Inflammatory macrophage (primary cell): ENCODE measurements around the gene MRFAP1.

Source experiments
- DNase-seq, 2 donors: peaks; one replicate each; pipeline ENCODE4 v3.0.0-alpha.2; 2020 to 2022
- total RNA-seq, 18 experiments: gene quantifications; one replicate each; lab custom pipeline; 2026; ENCODE audit warnings: mixed read lengths in 6 of 18, inconsistent platforms in 2 of 18; lab: John Stamatoyannopoulos, UW

MRFAP1 gene
- 44.3 to 125 (median 98.6) reads per million in 18 experiments for total RNA-seq

DNA sequence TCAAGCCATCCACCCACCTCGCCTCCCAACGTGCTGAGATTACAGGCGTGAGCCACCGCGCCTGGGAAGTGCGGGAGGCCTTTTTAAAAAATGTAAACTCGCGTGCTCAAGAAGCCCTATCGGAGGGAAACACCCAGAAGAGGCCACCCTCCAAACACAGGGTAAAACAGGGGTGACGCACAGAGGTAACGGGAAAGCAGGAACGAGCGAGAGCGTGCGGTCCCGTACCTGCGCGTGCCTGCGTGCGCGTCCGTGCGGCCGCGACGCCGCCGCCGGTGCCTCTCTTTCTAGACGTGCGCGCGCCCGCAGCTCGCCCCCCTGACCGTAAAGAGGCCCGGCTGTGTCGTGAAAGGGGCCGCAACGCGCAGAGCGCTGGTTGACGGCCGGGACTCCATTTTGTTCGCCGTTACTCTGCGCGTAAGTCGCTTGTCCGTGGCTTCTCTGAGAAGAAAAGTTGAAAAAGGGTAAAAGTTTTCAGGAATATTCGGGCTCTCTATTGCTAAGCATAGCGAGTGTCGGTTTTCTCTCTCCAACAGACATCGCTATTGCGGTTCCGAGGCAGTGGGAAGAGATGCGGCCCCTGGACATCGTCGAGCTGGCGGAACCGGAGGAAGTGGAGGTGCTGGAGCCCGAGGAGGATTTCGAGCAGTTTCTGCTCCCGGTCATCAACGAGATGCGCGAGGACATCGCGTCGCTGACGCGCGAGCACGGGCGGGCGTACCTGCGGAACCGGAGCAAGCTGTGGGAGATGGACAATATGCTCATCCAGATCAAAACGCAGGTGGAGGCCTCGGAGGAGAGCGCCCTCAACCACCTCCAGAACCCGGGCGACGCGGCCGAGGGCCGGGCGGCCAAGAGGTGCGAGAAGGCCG is at the start of gene MRFAP1:
MRFAP1 (plus strand) TSS at position 394 of the 872 bp plus-strand sequence; CDS start at position 572, 178 bp downstream.
- peak; percentile 93 to 95 for DNase-seq

DNA sequence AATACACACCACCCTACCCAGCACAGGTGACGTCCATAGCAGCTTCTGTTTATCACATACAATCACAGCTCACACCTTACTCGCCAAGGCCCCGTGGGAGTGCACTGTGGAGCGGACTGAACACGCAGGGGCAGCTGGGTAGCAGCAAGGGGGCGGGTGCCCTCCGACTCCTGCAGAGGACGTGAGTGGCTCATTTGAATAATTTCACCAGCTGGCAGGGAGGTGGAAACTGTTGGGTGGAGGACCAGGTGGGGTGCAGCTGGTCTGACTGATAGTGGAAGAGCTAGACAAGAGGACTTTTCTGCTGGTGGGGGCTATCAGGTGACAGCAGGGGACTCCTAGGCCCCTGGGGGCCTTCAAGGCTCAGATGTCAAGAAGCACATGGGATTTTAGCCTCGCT is 49.2 kb upstream of the MRFAP1 start:
- no peak for DNase-seq

DNA sequence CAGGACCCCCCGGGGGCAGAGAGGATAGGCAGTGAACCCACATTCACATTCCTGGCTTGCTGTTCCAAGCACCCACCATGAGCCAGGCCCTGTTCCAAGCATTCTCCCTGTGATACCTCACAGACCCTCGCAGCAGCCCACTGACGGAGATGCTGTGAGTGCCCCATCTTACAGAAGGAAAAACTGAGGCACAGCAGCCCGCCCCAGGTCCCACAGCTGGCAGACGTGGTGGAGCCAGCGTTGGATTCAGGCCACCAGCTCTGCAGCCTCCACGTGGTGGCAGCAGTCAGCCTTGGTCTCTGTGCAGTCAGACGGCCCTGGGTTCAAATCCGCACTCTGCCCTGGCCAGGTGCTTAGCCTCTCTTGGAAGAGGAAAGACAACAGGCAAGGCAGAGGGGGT is 48.7 kb upstream of the MRFAP1 start:
- no peak for DNase-seq

DNA sequence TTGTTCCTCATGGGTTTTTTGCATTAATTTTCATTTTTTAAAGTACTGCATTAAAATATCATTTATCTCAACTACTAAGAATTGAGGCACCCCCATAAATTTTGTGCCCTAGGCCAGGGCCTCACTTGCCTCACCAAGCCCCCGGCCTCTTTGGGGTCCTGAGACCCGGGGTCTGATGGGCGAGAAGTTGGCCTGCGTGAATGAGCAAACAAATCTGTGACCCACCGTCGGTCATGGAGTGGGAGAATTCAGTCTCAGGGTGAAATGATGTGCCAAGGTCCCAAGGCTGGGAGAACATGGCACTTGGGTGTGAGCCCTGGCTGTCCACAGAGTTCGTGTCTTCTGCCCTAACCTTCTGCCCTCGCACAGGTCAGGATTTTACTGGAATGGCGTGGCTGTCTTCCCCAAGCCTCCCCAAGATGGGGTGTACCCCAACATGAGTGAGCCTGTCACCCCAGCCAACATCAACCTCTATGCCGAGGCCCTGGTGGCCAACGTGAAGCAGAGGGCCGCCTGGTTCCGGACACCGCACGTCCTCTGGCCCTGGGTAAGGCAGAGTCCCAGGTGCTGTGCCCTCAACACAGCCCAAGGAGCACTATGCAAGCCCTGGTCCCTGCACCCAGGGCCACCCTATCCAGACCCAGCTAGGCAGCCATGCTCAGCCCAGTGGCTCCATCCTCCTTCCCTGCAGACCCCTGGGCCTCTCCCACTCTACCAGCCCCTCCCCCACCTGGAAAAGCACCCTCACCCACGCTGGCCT is 47.5 kb upstream of the MRFAP1 start:
- no peak for DNase-seq

DNA sequence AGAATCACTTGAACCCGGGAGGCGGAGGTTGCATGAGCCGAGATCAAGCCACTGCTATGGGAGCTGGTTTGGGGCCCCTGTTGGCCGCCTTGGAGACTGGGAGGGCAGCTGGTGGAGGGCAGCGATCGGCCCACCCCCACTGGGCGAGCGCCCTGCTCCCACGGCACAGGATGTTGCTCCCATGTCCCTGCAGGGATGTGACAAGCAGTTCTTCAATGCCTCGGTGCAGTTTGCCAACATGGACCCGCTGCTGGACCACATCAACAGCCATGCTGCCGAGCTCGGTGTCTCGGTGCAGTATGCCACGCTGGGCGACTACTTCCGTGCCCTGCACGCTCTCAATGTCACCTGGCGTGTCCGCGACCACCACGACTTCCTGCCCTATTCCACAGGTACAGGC is 46.1 kb upstream of the MRFAP1 start:
- no peak for DNase-seq

DNA sequence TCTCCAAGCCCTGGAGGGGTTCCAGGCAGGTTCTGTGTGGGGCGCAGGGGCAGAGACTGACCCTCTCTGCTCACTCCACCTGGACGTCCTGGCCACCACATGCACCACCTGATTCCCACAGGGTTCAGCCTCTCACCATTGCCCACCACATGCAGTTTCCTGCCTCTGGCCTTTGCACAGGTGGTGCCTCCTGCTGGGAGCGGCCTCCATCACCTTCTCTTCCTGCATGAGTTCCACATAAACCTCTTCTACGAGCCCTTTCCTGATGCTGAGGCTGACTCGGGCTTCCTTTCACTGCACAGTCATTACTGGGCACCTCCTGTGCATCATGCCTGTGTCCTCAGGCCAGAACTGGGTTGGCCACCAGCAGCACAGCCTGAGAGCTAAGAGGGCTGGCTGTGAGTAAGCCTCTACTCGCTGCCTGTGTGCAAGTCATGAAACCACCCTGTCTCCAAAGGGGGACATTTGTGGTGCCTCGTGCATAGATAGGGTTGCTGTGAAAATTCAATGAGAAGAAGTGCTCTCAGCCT is 45.6 kb upstream of the MRFAP1 start:
- DNase-seq = no peak

DNA sequence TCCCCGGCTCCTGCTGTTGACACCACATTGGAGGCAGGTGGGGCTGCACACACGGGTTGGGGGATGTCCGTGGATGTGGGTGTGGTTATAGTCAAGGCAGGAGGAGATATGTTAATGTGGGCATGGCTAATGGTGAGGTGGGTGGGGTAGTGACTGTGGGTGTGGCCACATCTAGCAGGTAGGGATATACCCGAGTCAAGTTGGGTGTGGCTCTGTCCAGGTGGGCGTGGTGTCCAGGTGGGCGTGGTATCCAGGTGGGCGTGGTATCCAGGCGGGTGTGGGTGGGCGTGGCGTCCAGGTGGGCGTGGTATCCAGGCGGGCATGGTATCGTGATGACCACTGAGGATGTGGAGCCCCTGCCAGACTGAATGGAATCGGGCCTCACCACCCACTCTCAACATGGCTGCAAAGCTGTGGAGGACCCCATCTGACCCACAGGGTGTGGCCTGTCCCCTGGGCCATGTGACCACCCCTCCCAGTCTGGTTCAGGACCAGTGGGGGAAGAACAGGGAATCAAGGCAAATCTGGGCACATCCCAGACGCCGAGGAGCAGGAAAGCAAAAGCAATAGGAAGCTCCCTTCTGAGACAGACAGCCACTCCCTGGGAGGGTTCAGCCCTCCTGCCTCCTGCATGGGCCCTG is 44.5 kb upstream of the MRFAP1 start:
- DNase-seq = no peak

DNA sequence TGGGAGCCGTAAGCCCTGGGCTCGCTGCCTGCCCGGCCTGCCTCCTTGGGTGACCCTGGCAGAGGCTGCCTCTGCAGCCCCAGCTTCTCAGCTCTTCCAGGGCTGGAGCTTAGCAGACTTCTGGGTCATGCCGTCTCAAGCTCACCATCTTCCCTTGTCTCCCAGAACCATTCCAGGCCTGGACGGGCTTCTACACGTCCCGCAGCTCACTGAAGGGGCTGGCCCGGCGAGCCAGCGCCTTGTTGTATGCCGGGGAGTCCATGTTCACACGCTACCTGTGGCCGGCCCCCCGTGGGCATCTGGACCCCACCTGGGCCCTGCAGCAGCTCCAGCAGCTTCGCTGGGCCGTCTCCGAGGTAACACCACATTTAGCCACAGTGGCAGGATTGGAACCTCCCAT is 43.5 kb upstream of the MRFAP1 start:
- no peak for DNase-seq

DNA sequence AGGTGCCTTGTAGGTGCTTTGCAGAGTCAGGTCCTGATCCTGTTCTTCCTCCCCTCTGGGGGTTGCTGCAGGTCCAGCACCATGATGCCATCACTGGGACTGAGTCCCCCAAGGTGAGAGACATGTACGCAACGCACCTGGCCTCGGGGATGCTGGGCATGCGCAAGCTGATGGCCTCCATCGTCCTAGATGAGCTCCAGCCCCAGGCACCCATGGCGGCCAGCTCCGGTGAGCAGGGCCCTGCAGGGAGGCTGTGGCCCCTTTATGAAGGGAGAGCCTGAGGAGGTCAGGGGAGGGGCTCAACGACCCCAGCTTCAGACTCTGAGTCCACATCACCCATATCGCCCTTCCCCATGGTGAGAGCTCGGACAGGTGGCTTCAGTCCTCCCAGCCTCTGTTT is 42.4 kb upstream of the MRFAP1 start:
- no peak for DNase-seq

DNA sequence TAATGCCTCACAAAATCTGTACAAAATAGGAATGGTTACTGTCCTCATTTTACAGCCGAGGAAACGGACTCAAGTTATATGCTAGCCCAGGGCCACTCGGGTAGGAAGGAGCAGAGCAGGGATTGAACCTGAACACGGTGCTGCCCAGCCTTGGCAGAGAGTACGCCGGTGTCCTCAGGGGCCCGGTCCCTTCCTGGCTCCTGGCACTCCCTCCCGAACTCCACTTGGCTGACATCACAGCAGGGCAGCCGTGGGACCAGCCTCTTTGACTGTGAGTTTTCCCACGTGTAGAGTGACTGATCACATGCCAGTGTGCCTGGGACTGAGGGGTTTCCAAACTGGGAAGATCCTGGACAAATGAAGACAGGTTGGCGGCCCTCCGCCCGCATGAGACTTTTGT is 41.8 kb upstream of the MRFAP1 start:
- no peak for DNase-seq

DNA sequence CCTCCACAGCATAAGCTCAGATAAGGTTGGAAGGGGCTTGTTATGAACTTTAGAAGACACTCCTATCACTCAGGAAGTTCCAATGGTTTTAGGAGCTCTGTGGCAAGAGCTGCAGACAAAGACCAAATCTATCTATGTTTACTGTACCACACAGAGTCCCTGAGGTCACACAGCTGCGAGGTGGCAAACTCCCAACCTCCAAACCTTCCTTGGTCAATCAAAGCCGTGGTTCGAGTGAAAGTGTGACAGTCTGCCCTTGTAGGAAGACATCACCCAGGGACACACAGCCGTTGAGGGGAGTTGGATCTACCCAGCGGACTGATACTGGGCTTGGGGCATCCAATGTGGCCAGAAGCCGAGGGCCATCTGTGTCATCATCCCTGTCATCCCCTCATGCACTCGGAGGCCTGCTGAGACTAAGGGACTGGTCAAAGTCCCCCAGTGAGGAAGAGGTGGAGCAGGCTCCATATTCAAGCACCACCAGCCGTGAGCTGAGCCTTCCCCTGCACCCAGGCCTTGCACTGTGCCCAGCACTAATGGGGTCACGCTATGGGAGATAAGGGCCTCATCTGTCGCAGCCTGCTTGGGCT is 38.7 kb upstream of the MRFAP1 start:
- DNase-seq = no peak

DNA sequence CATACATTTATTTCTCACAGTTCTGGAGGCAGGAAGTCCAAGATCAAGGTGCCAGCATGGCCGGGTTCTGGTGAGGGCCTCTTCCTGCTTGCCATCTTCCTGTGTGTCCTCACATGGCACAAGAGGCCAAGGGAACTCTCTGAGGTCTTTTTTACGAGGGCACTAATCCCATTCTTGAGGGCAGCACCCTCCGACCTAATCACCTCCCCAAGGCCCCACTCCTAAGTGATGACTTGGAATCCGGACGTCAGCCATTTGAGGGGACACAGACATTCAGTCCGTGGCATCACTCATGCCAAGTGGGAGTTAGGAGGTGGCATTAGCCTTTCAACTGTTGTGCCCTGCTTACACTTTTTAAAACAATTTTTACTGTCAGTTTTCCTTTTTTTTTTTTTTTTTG is 38.2 kb upstream of the MRFAP1 start:
- DNase-seq = no peak

DNA sequence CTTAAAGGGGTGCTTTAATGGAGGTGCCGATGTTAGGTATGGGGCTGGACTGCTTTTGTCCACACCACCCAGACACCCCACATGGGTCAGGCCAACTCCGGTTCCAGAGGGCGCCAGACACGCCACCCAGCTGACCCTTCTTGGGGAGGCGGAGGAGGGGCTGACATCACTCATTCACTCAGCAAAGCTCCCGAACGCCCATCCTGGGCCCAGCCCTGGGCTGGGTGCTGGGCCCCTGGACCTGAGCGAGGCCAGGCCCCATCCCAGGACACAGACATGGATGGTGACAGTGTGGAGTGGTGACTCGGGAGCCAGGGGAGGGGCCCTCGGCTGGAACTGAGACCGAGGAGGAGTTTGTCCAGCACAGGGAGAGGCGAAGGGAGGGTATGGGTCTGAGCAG is 37.4 kb upstream of the MRFAP1 start:
- DNase-seq = no peak

DNA sequence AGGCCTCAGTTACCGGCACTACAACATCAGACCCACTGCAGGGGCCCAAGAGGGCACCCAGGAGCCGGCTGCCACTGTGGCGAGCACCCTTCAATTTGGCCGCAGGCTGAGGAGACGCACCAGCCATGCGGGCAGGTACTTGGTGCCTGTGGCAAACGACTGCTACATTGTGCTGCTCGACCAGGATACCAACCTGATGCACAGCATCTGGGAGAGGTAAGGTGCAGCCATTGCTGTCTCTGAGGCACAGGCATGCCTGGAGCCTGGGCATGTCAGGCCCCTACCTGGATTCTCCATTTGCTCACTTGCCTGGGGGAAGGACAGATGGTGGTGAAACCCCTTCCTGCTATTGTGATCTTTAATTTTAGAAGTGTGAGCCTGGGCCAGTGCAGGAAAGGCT is 35.4 kb upstream of the MRFAP1 start:
- no peak for DNase-seq

DNA sequence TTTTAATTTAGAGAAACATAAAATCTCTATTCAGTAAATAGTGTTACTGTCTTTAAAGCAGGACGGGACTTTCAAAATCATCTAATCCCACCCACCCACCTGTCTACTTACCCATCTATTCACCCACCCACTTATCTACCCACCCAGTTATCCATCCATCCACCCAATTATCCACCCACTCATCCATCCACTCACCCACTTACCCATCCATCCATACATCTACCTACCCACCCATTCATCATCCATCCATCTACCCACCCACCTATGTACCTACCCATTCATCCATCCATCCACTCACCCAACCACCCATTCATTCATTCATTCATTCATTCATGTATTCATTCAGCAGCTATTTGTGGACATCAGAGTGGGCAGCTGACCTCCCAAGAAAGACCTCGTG is 34.9 kb upstream of the MRFAP1 start:
- no peak for DNase-seq

DNA sequence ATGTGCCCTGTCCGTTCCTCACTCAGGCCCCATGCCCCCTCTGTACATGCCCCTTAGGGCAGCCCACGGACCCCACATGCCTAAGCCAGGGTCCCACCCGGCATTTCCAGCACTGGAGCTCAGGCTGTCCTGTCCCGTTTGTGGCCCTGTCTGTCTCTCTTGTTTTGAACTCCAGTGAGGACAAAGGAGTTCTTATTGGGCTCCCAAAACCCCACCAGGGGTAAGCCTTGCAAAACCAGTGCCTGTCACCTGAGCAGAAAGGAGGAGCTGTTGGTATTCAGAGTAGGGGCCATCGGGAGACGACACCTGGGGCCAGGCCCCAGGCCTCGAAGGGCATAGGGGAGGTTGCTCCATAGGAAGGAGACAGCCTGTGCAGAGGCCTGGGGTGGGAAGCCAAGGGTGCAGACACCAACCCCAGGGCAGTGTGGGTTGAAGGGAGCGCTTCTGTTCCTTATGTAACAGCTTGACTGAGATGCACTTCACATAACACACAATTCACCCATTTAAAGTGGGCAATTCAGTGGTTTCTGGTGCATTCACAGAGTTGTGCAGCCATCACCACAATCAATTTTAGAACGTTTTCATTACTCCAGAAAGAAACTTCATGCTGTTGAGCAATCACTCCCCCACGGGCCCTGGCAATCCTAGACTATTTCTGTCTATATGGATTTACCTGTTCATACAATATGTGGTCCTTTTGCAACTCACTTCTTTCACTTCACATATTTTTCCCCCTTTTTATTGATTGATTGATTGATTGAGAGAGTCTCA is 33.8 kb upstream of the MRFAP1 start:
- DNase-seq = no peak

DNA sequence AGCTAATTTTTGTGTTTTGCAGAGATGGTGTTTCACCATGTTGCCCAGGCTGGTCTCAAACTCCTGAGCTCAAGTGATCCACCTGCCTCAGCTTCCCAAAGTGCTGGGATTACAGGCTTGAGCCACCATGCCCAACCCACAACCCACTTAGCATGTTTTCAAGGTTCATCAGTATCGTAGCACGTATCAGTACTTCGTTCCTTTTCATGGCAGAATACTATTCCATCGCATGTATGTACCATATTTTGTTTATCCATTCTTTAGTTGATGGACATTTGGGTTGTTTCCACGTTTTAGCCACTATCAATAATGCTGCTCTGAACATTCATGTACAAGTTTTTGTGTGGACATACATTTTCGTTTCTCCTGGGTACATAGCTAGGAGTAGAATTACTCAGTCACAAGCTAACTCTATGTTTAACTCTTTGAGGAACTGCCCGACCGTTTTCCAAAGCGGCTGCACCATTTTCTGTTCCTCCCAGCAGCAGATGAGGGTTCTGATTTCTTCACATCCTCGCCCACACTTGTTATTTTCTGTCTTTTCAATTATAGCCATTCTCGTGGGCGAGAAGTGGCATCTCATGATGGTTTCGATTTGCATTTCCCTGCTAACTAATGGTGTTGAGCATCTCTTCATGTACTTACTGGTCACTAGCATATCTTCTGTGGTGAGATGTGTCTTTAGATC is 33.0 kb upstream of the MRFAP1 start:
- peak; percentile 55 to 75 for DNase-seq

DNA sequence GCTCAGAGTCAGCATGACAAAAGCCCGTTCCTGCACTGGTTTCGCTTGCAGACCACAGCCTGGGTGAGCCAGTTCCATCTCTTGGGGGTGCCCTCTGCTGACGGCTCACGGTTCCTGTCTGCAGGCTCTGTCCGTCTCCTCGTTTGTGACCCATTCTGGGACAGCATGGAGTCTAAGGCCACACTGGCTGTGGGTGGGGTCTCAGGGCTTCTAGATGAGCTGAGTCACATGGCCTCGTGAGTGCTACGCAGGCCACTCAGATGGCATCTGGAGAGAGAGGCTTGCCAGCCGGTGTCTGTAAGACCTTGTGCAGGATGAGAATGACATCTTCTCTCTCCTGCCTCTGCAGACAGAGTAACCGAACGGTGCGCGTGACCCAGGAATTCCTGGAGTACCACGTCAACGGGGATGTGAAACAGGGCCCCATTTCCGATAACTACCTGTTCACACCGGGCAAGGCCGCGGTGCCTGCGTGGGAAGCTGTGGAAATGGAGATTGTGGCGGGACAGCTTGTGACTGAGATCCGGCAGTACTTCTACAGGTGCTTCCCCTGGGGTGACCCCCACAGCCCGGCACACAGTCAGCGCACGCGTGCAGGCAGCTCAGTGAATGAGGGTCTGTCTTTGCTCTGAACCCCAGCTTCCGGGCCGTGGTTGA is 31.6 kb upstream of the MRFAP1 start:
- no peak for DNase-seq

DNA sequence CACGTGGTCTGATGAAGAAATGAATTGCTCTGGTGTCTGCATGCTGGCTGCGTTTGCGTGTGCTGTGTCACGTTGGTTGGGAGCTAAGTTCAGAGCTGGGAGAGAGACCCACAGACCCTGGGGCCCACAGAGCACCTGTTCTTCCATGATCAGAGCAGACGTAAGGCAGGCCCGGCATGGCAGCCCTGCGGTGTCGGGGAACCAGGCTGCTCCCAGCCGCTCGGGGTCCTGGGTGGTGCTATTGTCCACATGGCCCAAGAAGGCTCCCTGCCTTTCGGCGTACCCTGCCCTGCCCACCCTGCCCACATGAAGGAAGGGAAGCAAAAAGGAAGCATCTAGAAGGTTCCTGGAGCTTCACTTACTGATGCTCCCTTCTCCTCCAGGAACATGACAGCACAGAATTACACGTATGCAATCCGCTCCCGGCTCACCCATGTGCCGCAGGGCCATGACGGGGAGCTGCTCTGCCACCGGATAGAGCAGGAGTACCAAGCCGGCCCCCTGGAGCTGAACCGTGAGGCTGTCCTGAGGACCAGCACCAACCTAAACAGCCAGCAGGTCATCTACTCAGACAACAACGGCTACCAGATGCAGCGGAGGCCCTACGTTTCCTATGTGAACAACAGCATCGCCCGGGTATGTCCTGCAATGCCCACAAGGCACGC is 30.9 kb upstream of the MRFAP1 start:
- DNase-seq = no peak

DNA sequence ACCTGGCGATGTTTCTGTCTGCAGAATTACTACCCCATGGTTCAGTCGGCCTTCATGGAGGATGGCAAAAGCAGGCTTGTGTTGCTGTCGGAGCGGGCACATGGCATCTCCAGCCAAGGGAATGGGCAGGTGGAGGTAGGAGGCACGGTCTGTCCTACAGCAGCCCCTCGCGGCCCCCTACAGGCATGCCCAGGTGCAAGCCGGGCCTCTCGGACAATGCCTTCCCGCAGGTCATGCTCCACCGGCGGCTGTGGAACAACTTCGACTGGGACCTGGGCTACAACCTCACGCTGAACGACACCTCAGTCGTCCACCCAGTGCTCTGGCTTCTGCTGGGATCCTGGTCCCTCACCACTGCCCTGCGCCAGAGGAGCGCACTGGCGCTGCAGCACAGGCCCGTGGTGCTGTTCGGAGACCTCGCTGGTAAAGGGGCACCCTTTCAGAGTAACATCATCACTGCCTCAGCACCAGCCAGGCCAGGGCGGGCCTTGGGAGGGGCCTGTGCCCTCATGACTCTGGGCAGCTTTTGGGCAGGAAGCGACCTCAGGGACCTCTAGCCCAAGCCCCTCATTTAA is 29.5 kb upstream of the MRFAP1 start:
- no peak for DNase-seq
